TTC549 (cell line): Measurements from ENCODE around the gene FNDC1.
"Not testable (repeated sequence)": the region's sequence is repeated elsewhere in the genome, so short reads cannot be mapped to it uniquely, and the experiment has no call there.

Experiments used
- FAIRE-seq: peaks from 2 replicates; lab custom pipeline; 2012; peaks lifted over from hg19 to GRCh38; lab: Jason Lieb, UNC

Gene FNDC1

DNA sequence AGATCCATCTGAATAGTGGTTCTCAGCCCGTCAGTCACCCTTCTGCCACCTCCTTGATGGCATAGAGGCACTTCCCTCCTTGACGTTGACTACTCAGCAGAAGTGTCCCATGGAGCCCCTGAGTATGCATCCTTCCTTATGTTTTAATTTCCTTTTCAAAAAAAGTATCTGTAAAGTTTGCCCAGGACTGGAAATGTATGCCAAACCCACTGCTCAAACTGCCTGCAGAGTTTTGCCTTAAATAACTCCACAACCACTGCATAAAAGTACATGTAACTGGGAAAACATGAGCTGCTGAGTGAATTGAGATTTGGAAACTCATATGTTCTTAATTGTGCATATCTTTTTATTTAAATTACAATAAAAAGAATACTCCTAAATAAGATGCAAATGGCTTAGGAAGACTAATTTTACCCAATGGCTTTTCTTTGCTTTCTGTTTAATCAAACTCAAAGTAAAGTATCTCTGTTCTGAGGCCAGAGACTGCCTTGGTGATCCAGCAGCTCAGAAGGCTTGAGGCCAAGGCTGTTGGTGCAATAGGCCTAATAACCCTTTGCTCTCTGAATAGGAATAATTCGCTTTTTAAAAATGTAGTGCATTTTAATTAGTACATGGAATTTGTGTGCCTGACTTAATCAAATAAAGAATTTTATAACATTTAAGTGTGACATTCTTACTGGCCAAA lies 90.4 kb downstream of the FNDC1 start:
- FAIRE-seq: no peak

GRCh38 chr6:159260208-159260607 lies 91.0 kb downstream of the FNDC1 start:
- FAIRE-seq: no peak

GRCh38 chr6:159261995-159262394 lies 92.8 kb downstream of the FNDC1 start:
- FAIRE-seq: no peak

- FAIRE-seq: no peak
Observed at GRCh38 chr6:159262586-159262985, 93.4 kb downstream of the FNDC1 start.

DNA sequence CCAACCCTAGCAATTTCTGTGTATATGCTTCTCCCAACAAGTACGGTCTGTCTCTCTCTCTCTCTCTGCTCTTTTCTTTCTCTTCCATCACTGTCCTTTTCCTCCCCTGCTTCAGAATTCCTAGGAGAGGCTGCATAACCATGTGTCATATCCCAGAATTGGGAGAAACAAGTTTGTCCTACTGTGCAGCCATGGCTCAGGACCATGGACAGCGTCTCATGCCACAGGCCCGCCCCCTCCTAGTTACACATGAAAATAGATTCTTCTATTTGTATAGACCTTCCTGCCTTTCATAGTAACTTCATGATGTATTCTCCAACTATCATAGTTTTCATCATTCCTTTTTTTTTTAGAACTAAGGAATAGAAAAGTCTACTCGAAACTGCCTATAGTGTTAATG lies 98.0 kb downstream of the FNDC1 start:
- no peak for FAIRE-seq

GRCh38 chr6:159268511-159268910 lies 99.3 kb downstream of the FNDC1 start:
- no peak for FAIRE-seq

DNA sequence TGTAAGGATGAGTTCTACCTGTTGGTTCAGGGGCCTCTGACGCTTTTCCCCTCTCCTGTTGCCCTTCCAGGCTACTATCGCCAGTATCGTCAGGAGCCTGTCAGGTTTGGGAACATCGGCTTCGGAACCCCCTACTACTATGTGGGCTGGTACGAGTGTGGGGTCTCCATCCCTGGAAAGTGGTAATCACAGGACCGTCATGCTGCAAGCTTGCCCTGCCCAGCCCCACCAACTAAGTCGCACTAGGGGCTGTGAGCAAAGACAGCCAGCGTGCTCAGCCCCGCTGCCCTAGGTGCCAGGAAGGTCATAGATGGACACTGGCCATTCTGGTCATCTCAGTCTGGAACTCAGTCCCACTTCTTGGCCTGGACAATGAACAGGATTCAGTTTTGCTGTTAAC lies 102.1 kb downstream of the FNDC1 start:
- FAIRE-seq: no peak

- no peak for FAIRE-seq
Observed at GRCh38 chr6:159278626-159279025, 109.4 kb downstream of the FNDC1 start.

- FAIRE-seq: no peak
Observed at GRCh38 chr6:159279790-159280277, 110.6 kb downstream of the FNDC1 start.

DNA sequence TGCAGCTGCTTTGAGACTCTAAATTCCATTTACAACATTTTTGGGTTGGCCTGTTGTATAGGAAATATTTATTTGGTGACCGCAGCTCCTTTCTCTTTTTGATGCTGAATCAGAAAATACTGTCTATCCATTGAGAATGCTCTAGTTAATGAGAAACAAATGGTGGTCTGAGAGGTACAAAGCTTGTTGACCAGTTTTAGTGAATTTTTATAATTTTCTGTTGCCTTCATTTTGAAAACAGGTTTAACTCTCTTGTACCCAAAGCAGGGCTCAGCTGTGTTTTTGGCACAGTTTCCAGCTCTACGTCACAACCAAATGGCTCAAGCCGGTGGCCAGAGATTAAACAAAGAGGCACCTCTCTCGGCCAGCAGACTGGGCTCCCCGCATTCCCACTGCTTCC lies 113.2 kb downstream of the FNDC1 start:
- FAIRE-seq: no peak

GRCh38 chr6:159284661-159285060 lies 115.5 kb downstream of the FNDC1 start:
- not testable (repeated sequence) for FAIRE-seq

- no peak for FAIRE-seq
Observed at GRCh38 chr6:159298840-159299239, 129.6 kb downstream of the FNDC1 start.

- no peak for FAIRE-seq
Observed at GRCh38 chr6:159299566-159299965, 130.4 kb downstream of the FNDC1 start.

- FAIRE-seq: no peak
Observed at GRCh38 chr6:159301277-159301676, 132.1 kb downstream of the FNDC1 start.

DNA sequence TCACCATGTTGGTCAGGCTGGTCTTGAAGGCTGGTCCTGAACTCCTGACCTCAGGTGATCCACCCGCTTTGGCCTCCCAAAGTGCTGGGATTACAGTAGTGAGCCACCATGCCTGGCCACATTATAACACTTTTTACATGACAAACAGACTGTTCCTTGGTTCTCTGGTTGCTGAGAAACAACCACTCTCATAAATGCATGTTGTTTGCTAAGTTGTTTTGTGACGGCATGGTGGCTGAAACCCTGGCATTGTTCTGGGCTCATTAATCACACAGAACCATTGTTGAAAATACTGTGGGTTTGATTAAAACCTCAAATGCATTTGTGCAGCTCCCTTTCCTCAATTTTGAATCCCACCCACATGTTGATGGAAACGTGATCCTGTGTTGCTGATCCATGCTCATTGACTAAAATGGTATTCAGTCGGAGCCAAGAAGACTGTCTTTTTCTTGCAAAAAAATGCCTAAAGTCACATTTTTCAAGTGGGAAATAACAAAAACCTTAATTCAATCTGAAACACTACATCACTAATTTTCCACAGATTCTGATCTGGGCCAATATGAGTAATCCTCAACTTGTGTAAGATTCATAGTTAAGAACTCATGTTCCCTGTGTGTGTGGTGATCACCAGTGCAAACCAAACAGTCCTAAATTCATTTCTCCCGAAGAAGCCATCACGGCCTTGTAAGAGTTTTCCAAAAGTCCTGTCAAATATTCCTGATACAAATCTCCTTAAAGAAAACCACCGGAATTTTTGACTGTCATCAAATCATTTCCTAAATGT lies 132.8 kb downstream of the FNDC1 start:
- no peak for FAIRE-seq

DNA sequence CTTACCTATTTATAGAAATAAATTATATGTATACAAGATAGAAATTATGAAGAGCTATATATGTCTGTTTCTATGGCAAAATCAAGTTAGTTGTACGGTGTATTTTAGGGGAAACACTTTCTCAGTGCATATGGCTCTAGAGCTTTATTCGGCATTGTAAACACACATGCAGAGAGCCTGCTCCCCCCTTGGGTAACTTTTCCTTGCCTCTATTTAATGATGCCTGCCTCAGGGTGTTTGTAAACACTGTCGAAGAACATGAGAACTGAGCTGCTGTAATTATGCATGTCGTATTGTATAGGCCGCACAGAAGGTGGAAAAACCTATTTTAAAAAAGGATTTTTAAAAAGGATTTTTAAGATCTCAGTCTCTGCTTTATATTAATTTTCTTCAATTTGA lies 133.4 kb downstream of the FNDC1 start:
- FAIRE-seq: no peak

GRCh38 chr6:159303159-159303558 lies 134.0 kb downstream of the FNDC1 start:
- no peak for FAIRE-seq

- FAIRE-seq: no peak
Observed at GRCh38 chr6:159303784-159304183, 134.6 kb downstream of the FNDC1 start.

DNA sequence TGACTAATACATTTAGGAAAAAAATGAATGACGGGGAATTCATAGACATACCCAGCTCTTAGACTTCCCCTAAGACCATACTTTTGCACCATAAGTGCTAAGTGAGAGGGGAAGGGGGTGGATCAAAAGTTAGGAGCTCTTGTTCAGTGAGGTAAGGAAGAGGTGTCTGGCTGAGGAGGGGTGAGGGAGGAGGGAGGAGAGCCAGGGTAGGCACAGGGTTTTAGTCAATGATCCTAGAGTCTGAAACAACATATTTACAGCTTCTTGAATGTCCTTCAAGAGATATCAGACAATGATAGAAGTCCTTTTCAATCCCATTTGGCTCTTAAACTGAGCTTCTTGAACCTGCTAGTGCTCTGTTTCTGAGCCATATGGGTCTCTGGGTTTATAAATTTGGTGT lies 135.4 kb downstream of the FNDC1 start:
- FAIRE-seq: no peak

GRCh38 chr6:159305159-159305558 lies 136.0 kb downstream of the FNDC1 start:
- FAIRE-seq: no peak

- FAIRE-seq: no peak
Observed at GRCh38 chr6:159305804-159306537, 136.8 kb downstream of the FNDC1 start.

GRCh38 chr6:159307246-159307790 lies 138.1 kb downstream of the FNDC1 start:
- no peak for FAIRE-seq

DNA sequence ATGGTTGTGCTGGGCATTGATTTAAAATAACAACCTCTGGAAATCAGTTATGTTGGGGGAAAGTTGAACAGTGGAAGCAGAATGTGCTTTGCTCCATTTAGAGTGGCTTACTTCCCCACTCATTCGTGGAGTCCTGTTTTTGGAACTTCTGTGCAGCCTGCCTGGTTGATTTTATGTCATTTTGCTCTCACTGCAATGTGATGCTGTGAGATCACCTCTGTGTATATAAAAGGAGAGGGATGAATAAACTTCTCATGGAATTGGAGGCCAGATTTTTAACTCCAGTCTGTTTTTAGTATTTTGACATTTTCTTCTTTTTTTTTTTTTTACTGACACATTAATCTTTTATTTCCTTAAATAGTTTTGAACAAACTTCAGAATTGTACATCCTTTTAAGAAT lies 139.0 kb downstream of the FNDC1 start:
- FAIRE-seq: no peak
